ENCODE data around the gene GNS. TPM values are rescaled to one million over a fixed set of nuclear protein-coding genes. Genes with fewer than 3 reads are reported as not detected.
"Not testable (repeated sequence)": the region's sequence is repeated elsewhere in the genome, so short reads cannot be mapped to it uniquely, and the experiment has no call there.

Gene GNS
- total RNA-seq, result 10 to 100 TPM; 57.4 to 79.2 (median 72.9) TPM
- long read RNA-seq, donor 1, full-length matches to known transcripts, result 33 of 63 reads
- long read RNA-seq, donor 1, partial matches to known transcripts, result 26 of 63 reads
- long read RNA-seq, donor 1, other reads (novel, unspliced or antisense), result 4 of 63 reads
- long read RNA-seq, donor 2, full-length matches to known transcripts, result 10 of 16 reads
- long read RNA-seq, donor 2, partial matches to known transcripts, result 4 of 16 reads
- long read RNA-seq, donor 2, other reads (novel, unspliced or antisense), result 2 of 16 reads

GRCh38 chr12:64759035-64759894, at the start of gene GNS:
TSS of gene GNS (minus strand) at chr12:64759406. CDS start at chr12:64759276, 130 bp downstream.
- peaks cover 7% of the 10 kb centered on the region for H3K4me1 ChIP-seq (ENCODE audit: low read depth)
- H3K9me3 ChIP-seq, result no peaks in the 10 kb centered on the region
- peak within 1 kb of the TSS; percentile 60 for H3K4me3 ChIP-seq
- DNase-seq, result peak; percentile 97 to 100 (median 99)
- TF ChIP-seq CTCF (IDR thresholded peaks at IDR 0.05), result no peak
- intact Hi-C loops (cut with DNase I, micrococcal nuclease), result no loop called here
- H3K36me3 ChIP-seq (ENCODE audit: low read depth), result no peaks in the 10 kb centered on the region
- peak; percentile 99 for ATAC-seq

- intact Hi-C loops (cut with DNase I, micrococcal nuclease), result no loop called here
- DNase-seq, result no peak
- H3K4me3 ChIP-seq, result no peak overlapping the region
- ATAC-seq, result no peak
- no peaks in the 10 kb centered on the region for H3K9me3 ChIP-seq
- no peaks in the 10 kb centered on the region for H3K4me1 ChIP-seq (ENCODE audit: low read depth)
- TF ChIP-seq CTCF (IDR thresholded peaks at IDR 0.05), result no peak
- no peaks in the 10 kb centered on the region for H3K36me3 ChIP-seq (ENCODE audit: low read depth)
Observed at GRCh38 chr12:64808110-64808509, 48.9 kb upstream of the GNS start.

DNA sequence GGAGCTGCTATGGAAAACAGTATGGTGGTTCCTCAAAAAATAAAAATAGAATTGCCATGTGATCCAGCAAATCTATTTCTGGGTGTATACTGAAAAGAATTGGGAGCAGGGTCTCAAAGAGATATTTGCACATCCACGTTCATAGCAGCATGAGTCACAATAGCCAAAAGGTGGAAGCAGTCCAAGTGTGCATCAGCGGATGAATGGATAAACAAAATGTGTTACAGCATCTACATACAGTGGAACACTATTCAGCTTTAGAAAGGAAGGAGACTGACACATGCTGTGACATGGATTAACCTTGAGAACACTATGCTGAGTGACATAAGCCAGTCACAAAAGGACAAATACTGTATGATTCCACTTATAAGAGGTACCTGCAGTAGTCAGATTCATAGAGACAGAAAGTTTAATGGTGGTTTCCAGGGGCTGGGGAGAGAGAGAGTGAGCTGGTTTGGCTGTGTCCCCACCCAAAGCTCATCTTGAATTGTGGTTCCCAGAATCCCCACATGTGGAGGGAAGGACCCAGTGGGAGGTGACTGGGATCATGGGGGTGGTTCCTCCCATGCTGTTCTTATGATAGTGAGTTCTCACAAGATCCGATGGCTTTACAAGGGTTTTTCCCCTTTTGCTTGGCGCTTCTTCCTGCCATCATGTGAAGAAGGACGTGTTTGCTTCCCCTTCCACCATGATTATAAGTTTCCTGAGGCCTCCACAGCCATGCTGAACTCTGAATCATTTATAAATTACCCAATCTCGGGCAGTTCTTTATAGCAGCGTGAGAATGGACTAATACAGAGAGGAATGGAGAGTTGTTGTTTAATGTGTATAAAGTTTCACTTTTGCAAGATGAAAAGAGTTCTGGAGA, 47.6 kb upstream of the GNS start:
- Histone ChIP-seq H3K4me3 (no peak overlapping the region), H3K4me1 (ENCODE audit: low read depth) (no peaks in the 10 kb centered on the region), H3K36me3 (ENCODE audit: low read depth) (no peaks in the 10 kb centered on the region), H3K9me3 (no peaks in the 10 kb centered on the region)
- no peak for TF ChIP-seq CTCF (IDR thresholded peaks at IDR 0.05)
- ATAC-seq, result no peak
- no peak for DNase-seq
- intact Hi-C loops (cut with DNase I, micrococcal nuclease), result no loop called here

- intact Hi-C loops (cut with DNase I, micrococcal nuclease), result no loop called here
- no peak for TF ChIP-seq CTCF (IDR thresholded peaks at IDR 0.05)
- DNase-seq (no peak), ATAC-seq (no peak)
- Histone ChIP-seq H3K36me3 (ENCODE audit: low read depth) (no peaks in the 10 kb centered on the region), H3K4me1 (ENCODE audit: low read depth) (no peaks in the 10 kb centered on the region), H3K4me3 (no peak overlapping the region), H3K9me3 (no peaks in the 10 kb centered on the region)
Observed at GRCh38 chr12:64806173-64806572, 47.0 kb upstream of the GNS start.

GRCh38 chr12:64802180-64802775, 43.1 kb upstream of the GNS start:
- ATAC-seq, result peak; percentile 87
- DNase-seq, result peak in 2 of 3 donors; percentile 59 to 64
- intact Hi-C loops (cut with DNase I, micrococcal nuclease), result loop anchor here in 1 of 2 donors (5.0 kb wide), 1 partner anchor 320 kb away; the partner anchor contains the start of gene WIF1
- not testable (repeated sequence) for H3K4me3 ChIP-seq; H3K9me3 ChIP-seq; H3K4me1 ChIP-seq (ENCODE audit: low read depth); H3K36me3 ChIP-seq (ENCODE audit: low read depth)
- TF ChIP-seq CTCF (IDR thresholded peaks at IDR 0.05), result peak; percentile 83

Data from mucosa of descending colon (tissue), 3 donors.